Astrocyte of the spinal cord (primary cell): Measurements from ENCODE around the gene TEX9.

ENCODE experiments used
- DNase-seq: peaks from one replicate; pipeline ENCODE4 v3.0.0; 2011; ENCODE audit warnings: low read depth, low spot score
- H3K4me3 ChIP-seq: 2 replicates; pipeline ENCODE4 v1.5.1; 2011; ENCODE audit warnings: low read depth, mild to moderate bottlenecking, low read length, moderate library complexity
- in situ Hi-C: cut with HindIII; loops from 2 replicates; pipeline ENCODE4 v1.10.0; 2017; ENCODE audit warnings: low sequenced_read_pairs
- TF ChIP-seq, protein P1 (sequence below): IDR thresholded peaks from 2 replicates; pipeline ENCODE4 v1.5.1; 2012; ENCODE audit warnings: low read depth, mild to moderate bottlenecking, low read length, inconsistent platforms

Gene TEX9

DNA sequence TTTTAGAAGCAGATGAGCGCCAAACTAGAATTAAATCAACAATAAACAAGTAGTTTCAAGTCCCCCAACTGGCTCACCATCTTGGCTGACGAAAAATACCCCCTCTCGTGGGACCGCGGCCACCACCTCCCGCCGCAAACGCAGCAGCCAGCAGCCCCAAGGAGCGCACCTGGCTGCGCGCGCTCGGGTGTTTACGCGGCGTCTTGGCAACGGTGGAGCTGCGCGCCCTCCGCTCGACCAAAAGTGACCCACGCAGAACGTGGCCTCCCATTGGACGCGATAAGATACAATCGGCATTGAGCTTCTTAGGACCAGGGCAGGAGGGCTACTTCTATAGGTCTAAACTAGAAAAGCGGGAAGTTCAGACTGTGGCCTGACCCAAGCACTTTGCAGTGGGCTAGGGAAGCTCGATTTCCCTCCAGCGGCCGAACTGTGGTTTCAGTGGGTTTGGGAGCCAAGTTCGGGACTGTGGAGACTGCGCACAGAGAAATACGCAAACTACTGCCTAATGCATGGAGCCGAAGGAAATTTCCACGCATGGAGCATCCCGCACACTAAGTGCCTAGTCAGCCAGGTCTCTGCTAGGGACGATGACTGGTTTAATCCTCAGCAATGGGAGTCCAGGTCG, 99.8 kb downstream of the TEX9 start, which contains the start of gene MNS1:
Gene MNS1 (minus strand): TSS at position 245 of the 628 bp plus-strand sequence. CDS start 165 bp downstream, at position 80.
- TF ChIP-seq, protein P1, sequence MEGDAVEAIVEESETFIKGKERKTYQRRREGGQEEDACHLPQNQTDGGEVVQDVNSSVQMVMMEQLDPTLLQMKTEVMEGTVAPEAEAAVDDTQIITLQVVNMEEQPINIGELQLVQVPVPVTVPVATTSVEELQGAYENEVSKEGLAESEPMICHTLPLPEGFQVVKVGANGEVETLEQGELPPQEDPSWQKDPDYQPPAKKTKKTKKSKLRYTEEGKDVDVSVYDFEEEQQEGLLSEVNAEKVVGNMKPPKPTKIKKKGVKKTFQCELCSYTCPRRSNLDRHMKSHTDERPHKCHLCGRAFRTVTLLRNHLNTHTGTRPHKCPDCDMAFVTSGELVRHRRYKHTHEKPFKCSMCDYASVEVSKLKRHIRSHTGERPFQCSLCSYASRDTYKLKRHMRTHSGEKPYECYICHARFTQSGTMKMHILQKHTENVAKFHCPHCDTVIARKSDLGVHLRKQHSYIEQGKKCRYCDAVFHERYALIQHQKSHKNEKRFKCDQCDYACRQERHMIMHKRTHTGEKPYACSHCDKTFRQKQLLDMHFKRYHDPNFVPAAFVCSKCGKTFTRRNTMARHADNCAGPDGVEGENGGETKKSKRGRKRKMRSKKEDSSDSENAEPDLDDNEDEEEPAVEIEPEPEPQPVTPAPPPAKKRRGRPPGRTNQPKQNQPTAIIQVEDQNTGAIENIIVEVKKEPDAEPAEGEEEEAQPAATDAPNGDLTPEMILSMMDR, result no peak
- in situ Hi-C loops, result no loop called here

DNA sequence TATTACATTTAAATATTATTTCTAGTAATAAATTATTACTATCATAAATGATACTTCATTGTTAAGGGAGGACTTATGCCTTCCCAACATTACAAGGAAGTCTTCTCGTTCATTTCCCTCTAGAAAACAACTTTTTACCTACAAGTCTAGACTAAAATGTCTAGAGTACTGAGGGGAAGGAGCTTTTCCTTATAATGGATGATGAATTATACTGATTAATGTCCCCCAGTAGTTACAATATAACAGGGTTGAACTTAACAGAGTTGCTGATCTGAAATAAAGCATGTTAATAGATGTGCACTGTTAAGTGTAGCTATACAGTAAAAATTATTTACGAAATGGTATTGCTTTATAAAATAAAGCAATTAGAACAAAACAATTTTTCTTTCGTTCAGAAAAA, 102.4 kb downstream of the TEX9 start:
- DNase-seq, result no peak
- in situ Hi-C loops, result no loop called here
- H3K4me3 ChIP-seq, result no peak overlapping the region
- TF ChIP-seq, protein P1, result no peak

More for the DNA sequence above, 99.8 kb downstream of the TEX9 start, which contains the start of gene MNS1:
- H3K4me3 ChIP-seq, result peak within 1 kb of the TSS; percentile 55
- DNase-seq, result peak; percentile 96

DNA sequence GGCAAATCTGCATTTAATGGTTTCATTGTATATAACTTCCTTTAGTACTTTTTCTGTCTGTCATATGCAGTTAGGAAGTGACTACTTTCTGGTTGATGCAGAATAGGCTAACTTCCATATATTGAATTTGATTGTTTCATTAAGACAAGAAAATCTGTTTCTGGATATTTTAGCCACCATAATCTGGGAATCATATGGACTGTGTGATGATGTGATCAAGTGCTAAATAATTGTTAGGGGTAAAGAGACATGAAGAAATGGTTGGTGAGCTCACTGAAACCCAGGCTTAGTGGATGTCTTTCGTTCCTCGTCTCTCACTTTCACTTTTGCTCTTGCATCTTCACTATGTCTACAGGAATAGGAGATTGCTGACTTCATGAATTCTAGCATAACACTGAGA, 103.2 kb downstream of the TEX9 start:
- in situ Hi-C loops, result no loop called here
- TF ChIP-seq, protein P1, result no peak
- no peak overlapping the region for H3K4me3 ChIP-seq
- peak; percentile 3 for DNase-seq

DNA sequence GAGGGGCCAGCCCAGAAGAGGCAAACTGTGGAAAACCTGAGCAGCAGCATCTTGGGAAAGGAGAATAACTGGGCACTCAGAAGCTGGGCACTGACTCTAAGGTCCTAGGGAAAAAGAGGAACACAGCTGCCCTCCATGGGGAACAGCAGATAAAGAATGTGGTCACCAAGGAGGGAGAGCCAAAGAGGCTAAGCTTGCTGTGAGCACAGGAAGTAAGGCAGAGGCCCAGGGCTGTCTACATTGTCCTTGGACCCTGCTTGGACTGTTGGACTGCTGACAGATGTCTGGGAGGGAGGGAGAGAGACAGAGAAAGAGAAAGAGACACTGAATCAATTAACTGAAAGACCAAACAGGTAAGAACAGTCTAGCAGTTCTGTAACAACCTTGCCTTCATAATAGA, 104.3 kb downstream of the TEX9 start:
- in situ Hi-C loops, result no loop called here

DNA sequence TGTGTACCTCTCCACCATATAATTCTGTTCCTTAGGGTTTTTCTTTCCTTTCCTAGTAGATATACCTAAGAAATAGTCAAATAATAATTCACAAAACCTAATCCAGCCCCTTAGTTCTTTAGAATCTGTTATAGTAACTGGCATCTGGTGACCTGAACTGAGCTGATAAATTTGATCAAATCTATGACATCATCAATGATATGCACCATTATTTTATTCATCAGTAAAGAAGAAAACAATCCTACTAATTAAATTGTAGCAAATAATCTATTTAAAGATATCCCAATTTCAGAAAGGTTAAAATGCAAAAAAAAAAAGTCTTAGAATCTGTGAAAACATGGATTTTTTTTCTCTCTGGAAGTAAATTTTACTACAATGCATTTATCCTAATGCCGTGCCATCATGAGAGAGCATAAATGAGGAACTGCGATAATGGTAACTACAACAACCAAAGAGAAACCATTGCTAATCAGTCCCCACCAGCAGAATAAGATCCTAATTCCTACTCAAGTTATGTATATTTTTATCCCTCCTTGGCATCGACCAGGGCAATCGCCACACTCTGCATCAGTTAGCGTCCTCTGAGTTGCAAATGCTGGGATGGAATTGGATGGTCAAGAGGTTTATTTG, 106.3 kb downstream of the TEX9 start:
- in situ Hi-C loops, result no loop called here
- TF ChIP-seq, protein P1, result no peak
- H3K4me3 ChIP-seq, result no peak overlapping the region
- DNase-seq, result no peak

More for the DNA sequence above, 104.3 kb downstream of the TEX9 start:
- DNase-seq, result no peak
- TF ChIP-seq, protein P1, result no peak
- no peak overlapping the region for H3K4me3 ChIP-seq

DNA sequence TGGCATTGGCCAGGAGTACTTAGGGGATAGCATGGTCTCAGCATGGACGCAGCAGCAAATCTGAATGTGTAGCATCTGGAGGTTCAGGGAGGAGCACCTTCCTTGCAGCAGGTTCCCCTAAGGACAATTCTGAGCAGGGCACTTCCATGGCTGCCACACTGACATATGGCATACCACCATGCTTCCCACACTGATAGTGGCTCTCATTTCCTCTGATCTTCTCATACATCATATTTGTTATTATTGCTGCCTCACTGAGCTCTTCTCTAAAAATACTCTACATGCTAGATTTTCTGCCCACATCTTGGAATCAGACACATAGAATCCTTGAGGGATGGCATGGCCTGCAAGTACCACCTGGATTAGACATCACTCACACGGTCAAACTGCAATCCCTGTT, 107.1 kb downstream of the TEX9 start:
- no peak for DNase-seq
- TF ChIP-seq, protein P1, result no peak
- H3K4me3 ChIP-seq, result no peak overlapping the region
- in situ Hi-C loops, result no loop called here
